Measurements from ENCODE around the gene PRCC.
A peak's percentile ranks its signal among the peaks of the same experiment; 100 is the strongest.

The PRCC gene

DNA sequence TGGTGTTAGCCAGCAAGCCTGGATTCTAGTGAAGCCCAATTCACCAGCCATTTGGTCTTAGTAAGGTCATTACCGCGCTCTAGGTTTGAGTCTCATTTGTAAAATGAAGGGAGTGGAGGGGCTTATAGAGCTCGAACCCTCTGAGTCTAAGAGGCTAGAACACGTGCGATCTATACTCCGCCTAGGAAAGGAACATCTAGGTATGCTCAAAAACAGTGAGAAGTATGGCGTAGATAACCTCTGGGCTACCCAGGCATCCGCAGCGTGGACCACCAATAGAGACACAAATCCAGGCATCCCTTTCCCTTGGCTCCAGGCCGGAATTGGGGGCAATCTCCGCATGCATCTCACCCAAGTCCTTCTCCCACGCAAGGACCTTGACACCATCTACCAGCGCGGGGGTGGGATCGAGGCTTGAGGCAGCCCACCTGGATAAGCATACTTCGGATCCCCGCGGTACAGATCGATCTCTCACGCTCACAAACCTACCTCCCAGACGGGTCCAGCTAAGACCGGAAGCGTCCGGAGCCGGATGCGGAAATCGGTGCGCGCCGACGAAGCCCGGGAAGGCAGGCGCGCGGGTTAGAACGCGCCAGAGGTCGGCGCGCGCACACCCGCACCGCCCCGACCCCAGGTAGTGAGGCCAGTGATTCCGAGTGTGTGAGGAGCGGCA lies 39.3 kb upstream of the PRCC start, which contains the start of gene METTL25B:
Gene METTL25B (plus strand): TSS at position 544 of the 673 bp plus-strand sequence. CDS start 636 bp downstream, outside the sequence.
- in situ Hi-C loops (cut with MboI; ENCODE audit: low sequenced_read_pairs, unreplicated experiment): no loop called here
- DNase-seq (ENCODE audit: low spot score): peak; percentile 84

GRCh38 chr1:156728599-156729462 lies 38.5 kb upstream of the PRCC start, which contains the start of gene ISG20L2:
Gene ISG20L2 (minus strand): TSS chr1:156728766. CDS start chr1:156727652, 1,114 bp downstream.
- TF ChIP-seq CTCF (IDR thresholded peaks at IDR 0.05; ENCODE audit: borderline replicate concordance, control extremely low read depth, extremely low read depth, insufficient read depth, missing control alignments): no peak
- peak; percentile 96 for DNase-seq (ENCODE audit: low spot score)
- in situ Hi-C loops (cut with MboI; ENCODE audit: low sequenced_read_pairs, unreplicated experiment): no loop called here

More for the DNA sequence above, 39.3 kb upstream of the PRCC start, which contains the start of gene METTL25B:
- no peak for TF ChIP-seq CTCF (IDR thresholded peaks at IDR 0.05; ENCODE audit: borderline replicate concordance, control extremely low read depth, extremely low read depth, insufficient read depth, missing control alignments)

GRCh38 chr1:156733989-156734584 lies 33.2 kb upstream of the PRCC start:
- no peak for DNase-seq (ENCODE audit: low spot score)
- in situ Hi-C loops (cut with MboI; ENCODE audit: low sequenced_read_pairs, unreplicated experiment): no loop called here
- no peak for TF ChIP-seq CTCF (IDR thresholded peaks at IDR 0.05; ENCODE audit: borderline replicate concordance, control extremely low read depth, extremely low read depth, insufficient read depth, missing control alignments)

DNA sequence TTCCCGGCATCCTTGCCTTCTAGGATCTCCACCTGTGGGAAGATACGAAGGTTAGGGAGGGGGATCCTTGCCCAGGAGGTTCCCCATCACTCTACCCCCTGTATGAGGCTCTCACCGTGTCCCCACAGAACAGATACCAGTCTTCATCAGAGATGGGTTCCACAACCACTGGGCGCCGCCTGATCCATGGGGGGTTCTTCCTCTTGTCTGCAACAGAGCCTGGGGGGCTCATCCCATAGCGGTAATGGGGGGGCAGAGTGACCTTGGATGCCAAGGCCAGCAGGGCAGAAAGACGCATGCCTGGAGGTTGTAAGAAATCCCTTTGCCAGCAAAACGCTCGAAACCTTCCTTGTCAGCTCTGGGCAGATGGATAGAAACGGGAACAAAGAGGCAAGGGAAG lies 28.9 kb upstream of the PRCC start:
- DNase-seq (ENCODE audit: low spot score): no peak
- no peak for TF ChIP-seq CTCF (IDR thresholded peaks at IDR 0.05; ENCODE audit: borderline replicate concordance, control extremely low read depth, extremely low read depth, insufficient read depth, missing control alignments)
- in situ Hi-C loops (cut with MboI; ENCODE audit: low sequenced_read_pairs, unreplicated experiment): no loop called here

GRCh38 chr1:156738916-156739315 lies 28.4 kb upstream of the PRCC start:
- no peak for DNase-seq (ENCODE audit: low spot score)
- TF ChIP-seq CTCF (IDR thresholded peaks at IDR 0.05; ENCODE audit: borderline replicate concordance, control extremely low read depth, extremely low read depth, insufficient read depth, missing control alignments): no peak
- in situ Hi-C loops (cut with MboI; ENCODE audit: low sequenced_read_pairs, unreplicated experiment): no loop called here

- TF ChIP-seq CTCF (IDR thresholded peaks at IDR 0.05; ENCODE audit: borderline replicate concordance, control extremely low read depth, extremely low read depth, insufficient read depth, missing control alignments): no peak
- in situ Hi-C loops (cut with MboI; ENCODE audit: low sequenced_read_pairs, unreplicated experiment): no loop called here
- no peak for DNase-seq (ENCODE audit: low spot score)
Measured at GRCh38 chr1:156740237-156740740, 27.0 kb upstream of the PRCC start.
